ENCODE measurements around the gene SNX2. TPM values are rescaled to one million over a fixed set of nuclear protein-coding genes. Genes with fewer than 3 reads are reported as not detected.

The SNX2 gene
- total RNA-seq, 2 experiments from 2014 or later = 52.7 to 53.0 TPM

DNA sequence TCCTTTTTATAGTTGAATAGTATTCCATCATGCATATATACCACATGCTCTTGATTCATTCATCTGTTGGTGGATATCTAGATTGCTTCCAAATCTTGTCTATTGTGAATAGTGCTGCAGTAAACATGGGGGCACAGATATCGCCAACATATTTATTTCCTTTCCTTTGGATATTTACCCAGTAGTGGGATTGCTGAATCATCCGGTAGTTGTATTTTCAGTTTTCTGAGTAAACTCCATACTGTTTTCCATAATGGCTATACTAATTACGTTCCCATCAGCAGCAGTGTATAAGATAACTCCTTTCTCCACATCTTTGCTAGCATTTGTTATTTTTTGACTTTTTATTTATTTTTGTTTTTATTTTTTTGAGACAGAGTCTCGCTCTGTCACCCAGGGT lies 3.3 kb downstream of the SNX2 start:
- ChIA-PET CTCF (no interaction called here), POLR2A (no interaction called here)
- Mint-ChIP-seq H3K27ac (no peak overlapping the region), H3K4me1 (peaks cover 33% of the 10 kb centered on the region), H3K4me3 (no peak overlapping the region), H3K36me3 (ENCODE audit: low read depth) (peaks cover 16% of the 10 kb centered on the region), H3K27me3 (peaks cover 4% of the 10 kb centered on the region), H3K9me3 (peaks cover 2% of the 10 kb centered on the region)
- no peak for DNase-seq

- CTCF ChIA-PET = interaction anchor here (1.0 kb wide), 1 partner anchor 28 kb away, joined by 3 read pairs; no protein-coding TSS in a partner anchor
- Mint-ChIP-seq H3K4me3 (no peak overlapping the region), H3K27me3 (no peaks in the 10 kb centered on the region), H3K4me1 (peaks cover 30% of the 10 kb centered on the region), H3K36me3 (ENCODE audit: low read depth) (peaks cover 23% of the 10 kb centered on the region), H3K9me3 (peaks cover 2% of the 10 kb centered on the region), H3K27ac (no peak overlapping the region)
- POLR2A ChIA-PET = no interaction called here
- DNase-seq = no peak
Observed at GRCh38 chr5:122779451-122779850, 4.6 kb downstream of the SNX2 start.

- DNase-seq = no peak
- Mint-ChIP-seq H3K4me3 (no peak overlapping the region), H3K27ac (no peak overlapping the region), H3K36me3 (ENCODE audit: low read depth) (peaks cover 30% of the 10 kb centered on the region), H3K4me1 (peaks cover 28% of the 10 kb centered on the region), H3K9me3 (peaks cover 9% of the 10 kb centered on the region), H3K27me3 (no peaks in the 10 kb centered on the region)
- POLR2A ChIA-PET = no interaction called here
- CTCF ChIA-PET = no interaction called here
Observed at GRCh38 chr5:122780296-122780695, 5.4 kb downstream of the SNX2 start.

GRCh38 chr5:122781465-122781864 lies 6.6 kb downstream of the SNX2 start:
- Mint-ChIP-seq H3K27me3 (no peaks in the 10 kb centered on the region), H3K4me3 (no peak overlapping the region)

DNA sequence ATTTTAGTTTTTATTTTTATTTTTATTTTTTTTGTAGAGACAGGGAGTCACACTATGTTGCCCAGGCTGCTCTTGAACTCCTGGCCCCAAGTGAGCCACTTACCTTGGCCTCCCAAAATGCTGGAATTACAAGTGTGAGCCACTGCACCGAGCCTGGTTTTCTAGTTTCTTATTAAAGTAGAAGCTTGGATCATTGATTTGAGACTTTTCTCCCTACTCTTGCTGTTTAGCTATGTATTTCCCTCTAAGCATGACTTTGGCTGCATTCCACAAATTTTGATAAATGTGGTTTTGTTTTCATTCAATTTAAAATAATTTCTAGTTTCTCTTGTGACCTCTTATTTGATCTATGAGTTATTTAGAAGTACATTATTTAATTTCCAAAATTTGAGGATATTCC lies 10.4 kb downstream of the SNX2 start:
- no peak overlapping the region for H3K27ac Mint-ChIP-seq
- ChIA-PET POLR2A (interaction anchor here (1.1 kb wide), 1 partner anchor 9 kb away, joined by 3 read pairs; no protein-coding TSS in a partner anchor), CTCF (no interaction called here)
- no peak for DNase-seq
- no peaks in the 10 kb centered on the region for H3K27me3 Mint-ChIP-seq
- H3K36me3 Mint-ChIP-seq (ENCODE audit: low read depth) = peaks cover 41% of the 10 kb centered on the region
- H3K9me3 Mint-ChIP-seq = peaks cover 28% of the 10 kb centered on the region
- H3K4me3 Mint-ChIP-seq = no peak overlapping the region
- H3K4me1 Mint-ChIP-seq = no peaks in the 10 kb centered on the region

More at GRCh38 chr5:122781465-122781864, 6.6 kb downstream of the SNX2 start:
- Mint-ChIP-seq H3K27ac (no peak overlapping the region), H3K9me3 (peaks cover 13% of the 10 kb centered on the region), H3K4me1 (peaks cover 19% of the 10 kb centered on the region), H3K36me3 (ENCODE audit: low read depth) (peaks cover 29% of the 10 kb centered on the region)
- DNase-seq = no peak
- ChIA-PET CTCF (no interaction called here), POLR2A (no interaction called here)

GRCh38 chr5:122788371-122788770 lies 13.5 kb downstream of the SNX2 start:
- Mint-ChIP-seq H3K4me1 (no peaks in the 10 kb centered on the region), H3K9me3 (peaks cover 33% of the 10 kb centered on the region), H3K27ac (no peak overlapping the region), H3K27me3 (no peaks in the 10 kb centered on the region), H3K4me3 (no peak overlapping the region), H3K36me3 (ENCODE audit: low read depth) (peaks cover 52% of the 10 kb centered on the region)
- CTCF ChIA-PET = no interaction called here
- no peak for DNase-seq
- POLR2A ChIA-PET = interaction anchor here (1.5 kb wide), 1 partner anchor 15 kb away, joined by 3 read pairs; no protein-coding TSS in a partner anchor

GRCh38 chr5:122788996-122789395 lies 14.1 kb downstream of the SNX2 start:
- CTCF ChIA-PET = no interaction called here
- no peak for DNase-seq
- POLR2A ChIA-PET = no interaction called here
- H3K36me3 Mint-ChIP-seq (ENCODE audit: low read depth) = peaks cover 47% of the 10 kb centered on the region
- no peak overlapping the region for H3K4me3 Mint-ChIP-seq
- no peak overlapping the region for H3K27ac Mint-ChIP-seq
- H3K4me1 Mint-ChIP-seq = no peaks in the 10 kb centered on the region
- H3K9me3 Mint-ChIP-seq = peaks cover 33% of the 10 kb centered on the region
- H3K27me3 Mint-ChIP-seq = no peaks in the 10 kb centered on the region

DNA sequence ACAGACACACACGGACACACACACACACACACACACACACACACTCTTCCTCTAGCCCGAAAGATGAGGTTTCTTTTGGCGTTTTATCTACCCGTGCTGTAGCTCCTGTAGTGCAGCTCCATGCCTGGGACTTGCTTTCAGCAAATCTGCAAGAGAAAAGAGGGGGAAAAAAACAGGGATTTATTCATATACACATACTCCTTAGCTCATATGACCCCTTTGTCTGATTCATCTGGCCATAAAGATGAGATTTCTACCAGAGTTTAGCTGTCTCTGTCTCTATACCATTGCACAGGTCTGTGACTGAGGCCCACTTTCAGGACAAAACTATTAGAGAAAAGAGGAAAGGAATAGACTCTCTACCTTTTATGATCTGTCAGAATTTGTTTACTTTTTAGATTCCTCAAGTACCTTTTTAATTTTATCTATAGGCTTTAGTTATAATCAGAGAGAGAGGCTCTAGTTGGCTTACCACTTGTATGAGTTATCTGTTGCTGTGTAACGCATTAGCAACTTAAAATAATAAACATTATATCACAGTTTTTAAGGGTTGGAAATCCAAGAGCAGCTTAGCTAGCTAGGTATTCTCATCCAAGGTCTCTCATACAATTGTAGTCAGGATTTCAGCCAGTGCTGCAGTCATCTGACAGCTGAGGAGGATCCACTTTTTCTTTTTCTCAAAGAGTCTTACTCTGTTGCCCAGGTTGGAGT lies 14.7 kb downstream of the SNX2 start:
- Mint-ChIP-seq H3K36me3 (ENCODE audit: low read depth) (peaks cover 46% of the 10 kb centered on the region), H3K4me3 (no peak overlapping the region), H3K9me3 (peaks cover 31% of the 10 kb centered on the region), H3K27ac (no peak overlapping the region), H3K27me3 (no peaks in the 10 kb centered on the region), H3K4me1 (no peaks in the 10 kb centered on the region)
- ChIA-PET CTCF (no interaction called here), POLR2A (no interaction called here)
- DNase-seq = no peak

- Mint-ChIP-seq H3K27me3 (no peaks in the 10 kb centered on the region), H3K27ac (no peak overlapping the region), H3K4me3 (no peak overlapping the region), H3K4me1 (no peaks in the 10 kb centered on the region), H3K9me3 (peaks cover 26% of the 10 kb centered on the region), H3K36me3 (ENCODE audit: low read depth) (peaks cover 44% of the 10 kb centered on the region)
- CTCF ChIA-PET = no interaction called here
- POLR2A ChIA-PET = no interaction called here
- DNase-seq = no peak
Observed at GRCh38 chr5:122790354-122791103, 15.6 kb downstream of the SNX2 start.

GRCh38 chr5:122805481-122805880 lies 30.6 kb downstream of the SNX2 start:
- no peak overlapping the region for H3K4me3 Mint-ChIP-seq
- DNase-seq = no peak
- H3K9me3 Mint-ChIP-seq = no peaks in the 10 kb centered on the region
- H3K36me3 Mint-ChIP-seq (ENCODE audit: low read depth) = peaks cover 44% of the 10 kb centered on the region
- ChIA-PET CTCF (no interaction called here), POLR2A (no interaction called here)
- no peaks in the 10 kb centered on the region for H3K27me3 Mint-ChIP-seq
- no peak overlapping the region for H3K27ac Mint-ChIP-seq
- H3K4me1 Mint-ChIP-seq = no peaks in the 10 kb centered on the region

DNA sequence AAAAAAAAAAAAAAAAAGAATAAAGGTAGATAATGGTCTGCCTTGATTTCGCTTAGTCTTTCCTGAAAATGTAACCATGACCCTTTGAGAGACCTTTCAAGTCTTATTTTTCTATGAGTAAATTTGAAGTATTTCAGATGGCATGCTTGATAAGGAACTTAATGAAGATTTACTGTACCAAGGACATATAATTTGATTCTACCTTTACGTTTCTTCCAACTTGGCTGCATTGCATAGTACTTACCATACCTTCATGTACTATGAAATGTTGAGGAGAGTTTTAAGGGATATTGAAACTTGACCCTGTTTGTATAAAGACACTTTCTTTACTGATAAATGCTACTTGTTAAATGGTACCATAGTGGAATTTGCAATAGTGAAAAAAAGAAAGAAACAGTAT lies 35.5 kb downstream of the SNX2 start:
- Mint-ChIP-seq H3K4me3 (no peak overlapping the region), H3K4me1 (no peaks in the 10 kb centered on the region), H3K36me3 (ENCODE audit: low read depth) (peaks cover 27% of the 10 kb centered on the region), H3K27me3 (no peaks in the 10 kb centered on the region), H3K9me3 (no peaks in the 10 kb centered on the region), H3K27ac (no peak overlapping the region)
- ChIA-PET POLR2A (no interaction called here), CTCF (no interaction called here)
- no peak for DNase-seq

- Mint-ChIP-seq H3K27ac (no peak overlapping the region), H3K27me3 (no peaks in the 10 kb centered on the region), H3K36me3 (ENCODE audit: low read depth) (peaks cover 5% of the 10 kb centered on the region), H3K9me3 (no peaks in the 10 kb centered on the region), H3K4me1 (no peaks in the 10 kb centered on the region), H3K4me3 (no peak overlapping the region)
- ChIA-PET CTCF (no interaction called here), POLR2A (no interaction called here)
- DNase-seq = no peak
Observed at GRCh38 chr5:122815218-122815767, 40.4 kb downstream of the SNX2 start.

DNA sequence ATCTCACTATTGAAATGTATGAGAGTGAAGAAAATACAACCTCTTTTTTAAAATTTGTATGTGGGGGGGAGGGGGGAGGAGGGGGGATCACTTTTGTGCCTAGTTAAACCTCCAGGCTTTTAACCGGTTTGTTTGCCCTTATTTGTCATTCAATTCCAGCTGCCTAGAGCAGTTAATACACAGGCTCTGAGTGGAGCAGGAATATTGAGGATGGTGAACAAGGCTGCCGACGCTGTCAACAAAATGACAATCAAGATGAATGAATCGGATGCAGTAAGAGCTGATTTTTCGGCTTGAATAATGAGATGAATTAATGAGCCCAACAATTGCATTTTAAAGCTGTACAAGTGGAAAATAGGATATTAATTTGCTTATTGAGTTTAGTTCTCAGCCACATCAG lies 41.9 kb downstream of the SNX2 start:
- POLR2A ChIA-PET = interaction anchor here (0.6 kb wide), 1 partner anchor 11 kb away, joined by 4 read pairs; no protein-coding TSS in a partner anchor
- CTCF ChIA-PET = no interaction called here
- no peak for DNase-seq
- Mint-ChIP-seq H3K27ac (no peak overlapping the region), H3K4me1 (no peaks in the 10 kb centered on the region), H3K4me3 (no peak overlapping the region), H3K36me3 (ENCODE audit: low read depth) (peaks cover 14% of the 10 kb centered on the region), H3K9me3 (no peaks in the 10 kb centered on the region), H3K27me3 (no peaks in the 10 kb centered on the region)
